Raji (cell line): Measurements from ENCODE around the gene PROK1.

Experiments
- POLR2A ChIP-seq: IDR thresholded peaks from 2 replicates; pipeline ENCODE4 v1.6.1; 2011; ENCODE audit warnings: low read depth, low read length, control low read depth; ENCODE audit not compliant: insufficient read depth

The PROK1 gene

GRCh38 chr1:110477445-110477957 is 26.6 kb downstream of the PROK1 start:
- no peak for TF ChIP-seq POLR2A

GRCh38 chr1:110477967-110478640 is 27.2 kb downstream of the PROK1 start:
- no peak for TF ChIP-seq POLR2A

- no peak for TF ChIP-seq POLR2A
Observed at GRCh38 chr1:110478886-110479285, 27.9 kb downstream of the PROK1 start.

GRCh38 chr1:110480356-110481096 is 29.6 kb downstream of the PROK1 start:
- TF ChIP-seq POLR2A, result no peak

- TF ChIP-seq POLR2A, result no peak
Observed at GRCh38 chr1:110481968-110482623, 31.1 kb downstream of the PROK1 start.

- no peak for TF ChIP-seq POLR2A
Observed at GRCh38 chr1:110482662-110483307, 31.8 kb downstream of the PROK1 start.

- TF ChIP-seq POLR2A, result no peak
Observed at GRCh38 chr1:110483308-110483685, 32.3 kb downstream of the PROK1 start.

- TF ChIP-seq POLR2A, result no peak
Observed at GRCh38 chr1:110484801-110485200, 33.9 kb downstream of the PROK1 start.

- TF ChIP-seq POLR2A, result no peak
Observed at GRCh38 chr1:110485725-110486124, 34.8 kb downstream of the PROK1 start.

- no peak for TF ChIP-seq POLR2A
Observed at GRCh38 chr1:110487726-110488125, 36.8 kb downstream of the PROK1 start.

- no peak for TF ChIP-seq POLR2A
Observed at GRCh38 chr1:110488161-110488560, 37.2 kb downstream of the PROK1 start.

GRCh38 chr1:110488867-110489266 is 37.9 kb downstream of the PROK1 start:
- TF ChIP-seq POLR2A, result no peak

- no peak for TF ChIP-seq POLR2A
Observed at GRCh38 chr1:110489406-110489805, 38.5 kb downstream of the PROK1 start.

- TF ChIP-seq POLR2A, result no peak
Observed at GRCh38 chr1:110489973-110490542, 39.1 kb downstream of the PROK1 start.
